HCT116 (cell line): ENCODE results near the gene NF1. TPM values are rescaled to one million over a fixed set of nuclear protein-coding genes. Genes with fewer than 3 reads are reported as not detected.

Source experiments
- ATAC-seq: fragments of 200-7000 bp; cut with Tn5 transposase; 2 replicates; pipeline ENCODE4 v1.9.1; 2020; ENCODE audit warnings: mild to moderate bottlenecking, moderate library complexity
- BruUV-seq: library from RNA; stranded (reverse); fragments of 400-500 nt; replicated peaks from 2 replicates; lab custom pipeline; 2021; lab: Mats Ljungman, UMichigan
- CTCF ChIA-PET: fragments of 300-600 bp; sonication (Branson Sonifier 250); formaldehyde crosslinking; loops from one replicate; lab custom pipeline; 2021; ENCODE audit warnings: antibody characterized with exemption; lab: Charles Lee
- POLR2A ChIA-PET: fragments of 300-600, 350-600 bp; sonication (Branson Sonifier 250); formaldehyde crosslinking; loops from one replicate; lab custom pipeline; 2021; ENCODE audit warnings: antibody characterized with exemption; lab: Charles Lee
- RAD21 ChIA-PET, 2 experiments: fragments of 300-600 bp; sonication (Branson Sonifier 250); formaldehyde crosslinking; loops; one replicate each; lab custom pipeline; 2023; ENCODE audit warnings: low total read pairs in 2 of 2; ENCODE audit not compliant: uncharacterized antibody in 2 of 2, unreplicated experiment in 2 of 2, low non-redundant PET in 1 of 2; lab: Charles Lee
- DNase-seq: peaks from one replicate; pipeline ENCODE4 v3.0.0-alpha.2; 2010; ENCODE audit warnings: low read depth, low spot score
- H2AFZ ChIP-seq: fragments of 200-600 bp; shearing (Covaris generic), sonication (generic); 2 replicates; pipeline ENCODE4 v1.6.1; 2017; ENCODE audit warnings: low read depth, mixed run types, mixed read lengths, antibody characterized with exemption, low read length; ENCODE audit not compliant: poor library complexity, severe bottlenecking
- H3K27ac ChIP-seq: 2 replicates; pipeline ENCODE4 v1.5.1; 2012; ENCODE audit warnings: low read depth, low read length
- H3K27me3 ChIP-seq: fragments of 200-600 bp; sonication (generic); 2 replicates; pipeline ENCODE4 v1.6.1; 2016; ENCODE audit warnings: mixed run types, low read length, mixed read lengths; ENCODE audit not compliant: insufficient read depth
- H3K36me3 ChIP-seq, 2 experiments: fragments of 200-500 bp in 1 of 2; fragments of 200-600 bp in 1 of 2; sonication (Bioruptor generic) in 1 of 2; sonication (generic) in 1 of 2; 2 replicates each; pipeline versions ENCODE4 v1.5.1 to v1.6.1; 2014 to 2016; ENCODE audit warnings: low read length in 2 of 2, inconsistent platforms in 1 of 2, mixed read lengths in 1 of 2, mixed run types in 1 of 2; ENCODE audit not compliant: insufficient read depth in 2 of 2, control insufficient read depth in 1 of 2
- H3K4me1 ChIP-seq, 2 experiments: fragments of 200-600 bp in 1 of 2; sonication (generic) in 1 of 2; 2 replicates each; pipeline versions ENCODE4 v1.5.1 to v1.6.1; 2012 to 2017; ENCODE audit warnings: low read length in 2 of 2, inconsistent platforms in 1 of 2, mild to moderate bottlenecking in 1 of 2, mixed read lengths in 1 of 2, mixed run types in 1 of 2, moderate library complexity in 1 of 2; ENCODE audit not compliant: insufficient read depth in 2 of 2, control insufficient read depth in 1 of 2
- H3K4me2 ChIP-seq: fragments of 200-600 bp; sonication (generic); 2 replicates; pipeline ENCODE4 v1.6.1; 2017; ENCODE audit warnings: mixed run types, low read length, mixed read lengths
- H3K4me3 ChIP-seq, 2 experiments: fragments of 200-600 bp in 1 of 2; sonication (generic) in 1 of 2; replicated peaks in 1 of 2; 2 replicates each; pipeline ENCODE4 v1.5.1; 2011 to 2016; ENCODE audit warnings: low read length in 2 of 2, control low read depth in 1 of 2, low read depth in 1 of 2, mild to moderate bottlenecking in 1 of 2, mixed read lengths in 1 of 2, mixed run types in 1 of 2
- H3K79me2 ChIP-seq: fragments of 200-600 bp; sonication (generic); 2 replicates; pipeline ENCODE4 v1.6.1; 2017; ENCODE audit warnings: mild to moderate bottlenecking, mixed run types, low read length, moderate library complexity, mixed read lengths; ENCODE audit not compliant: insufficient read depth
- H3K9ac ChIP-seq: fragments of 200-600 bp; sonication (generic); 2 replicates; pipeline ENCODE4 v1.6.1; 2016; ENCODE audit warnings: low read length, mixed read lengths
- H3K9me2 ChIP-seq: fragments of 200-600 bp; sonication (generic), shearing (Covaris generic); 2 replicates; pipeline ENCODE4 v1.6.1; 2017; ENCODE audit warnings: mixed run types, mild to moderate bottlenecking, moderate library complexity; ENCODE audit not compliant: insufficient read depth
- H3K9me3 ChIP-seq, 2 experiments: fragments of 200-500 bp in 1 of 2; fragments of 200-600 bp in 1 of 2; sonication (Bioruptor generic) in 1 of 2; sonication (generic) in 1 of 2; 2 replicates each; pipeline ENCODE4 v1.6.1; 2014 to 2017; ENCODE audit warnings: low read length in 2 of 2, mixed read lengths in 2 of 2, inconsistent platforms in 1 of 2, low read depth in 1 of 2, mild to moderate bottlenecking in 1 of 2, mixed run types in 1 of 2, moderate library complexity in 1 of 2; ENCODE audit not compliant: control insufficient read depth in 1 of 2, insufficient read depth in 1 of 2
- H4K20me1 ChIP-seq: fragments of 200-600 bp; sonication (generic), shearing (Covaris generic); 2 replicates; pipeline ENCODE4 v1.6.1; 2017; ENCODE audit warnings: mixed run types, mild to moderate bottlenecking, moderate library complexity; ENCODE audit not compliant: insufficient read depth
- CBX3 ChIP-seq: IDR thresholded peaks from 2 replicates; pipeline ENCODE4 v1.6.1; 2012; ENCODE audit warnings: low read depth
- CEBPB ChIP-seq: IDR thresholded peaks from 2 replicates; pipeline ENCODE4 v1.6.1; 2012; ENCODE audit warnings: low read depth
- EGR1 ChIP-seq: IDR thresholded peaks from 2 replicates; pipeline ENCODE4 v1.6.1; 2012; ENCODE audit warnings: low read depth
- ELF1 ChIP-seq: IDR thresholded peaks from 2 replicates; pipeline ENCODE4 v1.6.1; 2012; ENCODE audit warnings: low read depth, borderline replicate concordance
- EZH2 ChIP-seq: fragments of 200-600 bp; sonication (generic); IDR thresholded peaks from 2 replicates; pipeline ENCODE4 v1.6.1; 2017; ENCODE audit warnings: antibody characterized with exemption, mixed run types
- EZH2phosphoT487 ChIP-seq: fragments of 200-600 bp; IDR thresholded peaks from 2 replicates; pipeline ENCODE4 v1.6.1; 2018; ENCODE audit warnings: antibody characterized with exemption, borderline replicate concordance
- FOSL1 ChIP-seq: IDR thresholded peaks from 2 replicates; pipeline ENCODE4 v1.6.1; 2012; ENCODE audit warnings: low read depth
- JUND ChIP-seq: IDR thresholded peaks from 2 replicates; pipeline ENCODE4 v1.6.1; 2012
- POLR2A ChIP-seq: IDR thresholded peaks from 2 replicates; pipeline ENCODE4 v1.7.0; 2011; ENCODE audit warnings: borderline replicate concordance; ENCODE audit not compliant: insufficient read depth, insufficient read length; ENCODE audit errors: extremely low read depth
- SIN3A ChIP-seq: IDR thresholded peaks from 2 replicates; pipeline ENCODE4 v1.6.1; 2012; ENCODE audit warnings: low read depth
- SP1 ChIP-seq: IDR thresholded peaks from 2 replicates; pipeline ENCODE4 v1.6.1; 2012; ENCODE audit warnings: low read depth
- SRF ChIP-seq: IDR thresholded peaks from 2 replicates; pipeline ENCODE4 v1.6.1; 2012; ENCODE audit warnings: low read depth
- TCF7L2 ChIP-seq: IDR thresholded peaks from 2 replicates; pipeline ENCODE4 v1.7.0; 2011; ENCODE audit warnings: borderline replicate concordance, inconsistent platforms; ENCODE audit not compliant: insufficient read depth, insufficient read length; ENCODE audit errors: extremely low read depth
- ZFX ChIP-seq: fragments of 450-650 bp; IDR thresholded peaks from 2 replicates; pipeline ENCODE4 v1.6.1; 2017
- ZNF274 ChIP-seq: fragments of 200-500 bp; sonication (Bioruptor generic); IDR thresholded peaks from 2 replicates; pipeline ENCODE4 v1.6.1; 2014; ENCODE audit warnings: mild to moderate bottlenecking, low read depth, low read length, inconsistent platforms
- intact Hi-C: fragments of 100-400 bp; cut with micrococcal nuclease; formaldehyde crosslinking; loops from 2 replicates; pipeline ENCODE4 v1.10.0; 2022
- total RNA-seq: library from RNA; stranded (reverse); gene quantifications from one replicate; pipeline ENCODE4 v1.2.1, GENCODE V29; 2021; ENCODE audit not compliant: unreplicated experiment
- TF ChIP-seq, protein P1 (sequence below): IDR thresholded peaks from 2 replicates; pipeline ENCODE4 v1.6.1; 2012; ENCODE audit warnings: low read depth
- TF ChIP-seq, protein P2 (sequence below), 3 experiments: fragments of 200-600 bp in 1 of 3; sonication (generic) in 1 of 3; IDR thresholded peaks in 2 of 3; conservative IDR thresholded peaks in 1 of 3; 2 replicates each; pipeline ENCODE4 v1.5.1; 2012 to 2017; ENCODE audit warnings: low read depth in 2 of 3, low read length in 2 of 3, antibody characterized with exemption in 1 of 3, borderline replicate concordance in 1 of 3, control low read depth in 1 of 3, mild to moderate bottlenecking in 1 of 3, mixed read lengths in 1 of 3, mixed run types in 1 of 3, moderate library complexity in 1 of 3; ENCODE audit not compliant: insufficient read depth in 1 of 3

NF1 gene
- total RNA-seq, 1 experiment from 2014 or later = 20.8 TPM

DNA sequence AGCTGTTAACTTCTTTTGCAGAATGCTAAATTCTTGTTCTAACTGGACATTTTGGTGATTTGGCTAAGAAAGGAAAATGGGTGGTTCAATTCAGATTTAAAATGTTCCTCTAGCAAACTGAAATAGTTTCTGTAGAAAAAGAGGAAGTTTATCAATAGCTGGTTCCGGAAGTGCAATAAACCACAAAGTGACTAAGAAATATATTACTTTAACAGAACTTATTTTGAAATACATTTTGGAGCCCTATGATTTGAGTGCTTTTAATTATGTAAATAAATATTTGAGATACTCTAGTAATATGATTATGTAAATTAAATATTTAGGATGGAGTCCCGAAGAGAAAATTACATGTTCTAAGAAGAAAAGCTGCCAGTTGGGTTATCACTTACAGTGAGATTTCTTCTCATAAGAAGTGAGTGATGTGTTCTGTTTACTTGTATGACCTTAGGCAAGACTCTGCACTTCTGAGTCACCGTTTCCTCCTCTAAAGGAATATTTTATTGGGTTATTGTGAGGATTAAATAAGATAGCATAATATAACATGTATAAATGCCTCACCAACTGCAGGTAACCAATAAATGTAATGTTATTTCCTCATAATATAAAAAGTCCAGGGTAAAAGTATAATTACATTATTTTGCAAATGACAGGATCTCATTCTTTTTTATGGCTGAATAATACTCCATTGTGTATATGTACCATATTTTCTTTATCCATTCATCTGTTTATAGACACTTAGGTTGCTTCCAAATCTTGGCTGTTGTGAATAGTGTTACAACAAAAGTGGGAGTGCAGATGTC is 219.4 kb downstream of the NF1 start, which contains the start of gene EVI2B:
Gene EVI2B (minus strand): TSS at position 73 of the 800 bp plus-strand sequence. CDS start 8,445 bp downstream, outside the sequence.
- no TSS peak for BruUV-seq
- Histone ChIP-seq H3K9me3 (no peaks in the 10 kb centered on the region), H3K27ac (no peak within 1 kb of the TSS), H2AFZ (no peak within 1 kb of the TSS)
- CTCF ChIA-PET = no interaction called here
- TF ChIP-seq SIN3A (no peak), ZFX (no peak), CEBPB (no peak), POLR2A (no peak), EZH2 (no peak), CBX3 (no peak), TCF7L2 (no peak), EZH2phosphoT487 (no peak), FOSL1 (no peak), SP1 (no peak), EGR1 (no peak), JUND (no peak), SRF (no peak), ZNF274 (no peak), ELF1 (no peak)
- TF ChIP-seq, protein P1, sequence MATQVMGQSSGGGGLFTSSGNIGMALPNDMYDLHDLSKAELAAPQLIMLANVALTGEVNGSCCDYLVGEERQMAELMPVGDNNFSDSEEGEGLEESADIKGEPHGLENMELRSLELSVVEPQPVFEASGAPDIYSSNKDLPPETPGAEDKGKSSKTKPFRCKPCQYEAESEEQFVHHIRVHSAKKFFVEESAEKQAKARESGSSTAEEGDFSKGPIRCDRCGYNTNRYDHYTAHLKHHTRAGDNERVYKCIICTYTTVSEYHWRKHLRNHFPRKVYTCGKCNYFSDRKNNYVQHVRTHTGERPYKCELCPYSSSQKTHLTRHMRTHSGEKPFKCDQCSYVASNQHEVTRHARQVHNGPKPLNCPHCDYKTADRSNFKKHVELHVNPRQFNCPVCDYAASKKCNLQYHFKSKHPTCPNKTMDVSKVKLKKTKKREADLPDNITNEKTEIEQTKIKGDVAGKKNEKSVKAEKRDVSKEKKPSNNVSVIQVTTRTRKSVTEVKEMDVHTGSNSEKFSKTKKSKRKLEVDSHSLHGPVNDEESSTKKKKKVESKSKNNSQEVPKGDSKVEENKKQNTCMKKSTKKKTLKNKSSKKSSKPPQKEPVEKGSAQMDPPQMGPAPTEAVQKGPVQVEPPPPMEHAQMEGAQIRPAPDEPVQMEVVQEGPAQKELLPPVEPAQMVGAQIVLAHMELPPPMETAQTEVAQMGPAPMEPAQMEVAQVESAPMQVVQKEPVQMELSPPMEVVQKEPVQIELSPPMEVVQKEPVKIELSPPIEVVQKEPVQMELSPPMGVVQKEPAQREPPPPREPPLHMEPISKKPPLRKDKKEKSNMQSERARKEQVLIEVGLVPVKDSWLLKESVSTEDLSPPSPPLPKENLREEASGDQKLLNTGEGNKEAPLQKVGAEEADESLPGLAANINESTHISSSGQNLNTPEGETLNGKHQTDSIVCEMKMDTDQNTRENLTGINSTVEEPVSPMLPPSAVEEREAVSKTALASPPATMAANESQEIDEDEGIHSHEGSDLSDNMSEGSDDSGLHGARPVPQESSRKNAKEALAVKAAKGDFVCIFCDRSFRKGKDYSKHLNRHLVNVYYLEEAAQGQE = no peak
- TF ChIP-seq, protein P2, sequence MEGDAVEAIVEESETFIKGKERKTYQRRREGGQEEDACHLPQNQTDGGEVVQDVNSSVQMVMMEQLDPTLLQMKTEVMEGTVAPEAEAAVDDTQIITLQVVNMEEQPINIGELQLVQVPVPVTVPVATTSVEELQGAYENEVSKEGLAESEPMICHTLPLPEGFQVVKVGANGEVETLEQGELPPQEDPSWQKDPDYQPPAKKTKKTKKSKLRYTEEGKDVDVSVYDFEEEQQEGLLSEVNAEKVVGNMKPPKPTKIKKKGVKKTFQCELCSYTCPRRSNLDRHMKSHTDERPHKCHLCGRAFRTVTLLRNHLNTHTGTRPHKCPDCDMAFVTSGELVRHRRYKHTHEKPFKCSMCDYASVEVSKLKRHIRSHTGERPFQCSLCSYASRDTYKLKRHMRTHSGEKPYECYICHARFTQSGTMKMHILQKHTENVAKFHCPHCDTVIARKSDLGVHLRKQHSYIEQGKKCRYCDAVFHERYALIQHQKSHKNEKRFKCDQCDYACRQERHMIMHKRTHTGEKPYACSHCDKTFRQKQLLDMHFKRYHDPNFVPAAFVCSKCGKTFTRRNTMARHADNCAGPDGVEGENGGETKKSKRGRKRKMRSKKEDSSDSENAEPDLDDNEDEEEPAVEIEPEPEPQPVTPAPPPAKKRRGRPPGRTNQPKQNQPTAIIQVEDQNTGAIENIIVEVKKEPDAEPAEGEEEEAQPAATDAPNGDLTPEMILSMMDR (IDR thresholded peaks at IDR 0.05 in 2 of 3, conservative IDR thresholded peaks at IDR 0.05 in 1 of 3; ENCODE audit: borderline replicate concordance in 1 of 3, insufficient read depth in 1 of 3, low read depth in 2 of 3, low read length in 2 of 3) = no peak
- TF ChIP-seq, all 23 proteins: peak for 0
- no peaks in the 10 kb centered on the region for H3K79me2 ChIP-seq
- intact Hi-C loops = no loop called here
- H3K27me3 ChIP-seq = no peaks in the 10 kb centered on the region
- H3K9ac ChIP-seq = no peak within 1 kb of the TSS
- H4K20me1 ChIP-seq = no peaks in the 10 kb centered on the region
- H3K4me1 ChIP-seq = no peaks in the 10 kb centered on the region
- ATAC-seq (no peak), DNase-seq (no peak)
- no peak within 1 kb of the TSS for H3K4me2 ChIP-seq
- H3K9me2 ChIP-seq = no peaks in the 10 kb centered on the region
- ChIA-PET POLR2A (no interaction called here), RAD21 (no interaction called here)
- no peaks in the 10 kb centered on the region; a peak in 1 of 4 replicates for H3K36me3 ChIP-seq
- H3K4me3 ChIP-seq = no peak within 1 kb of the TSS
